IPS-18c (cell line): ENCODE data around the gene MBD4.
"Not testable (repeated sequence)": the region's sequence is repeated elsewhere in the genome, so short reads cannot be mapped to it uniquely, and the experiment has no call there.

Experiments used
- H3K4me3 ChIP-seq: 2 replicates; pipeline ENCODE4 v1.7.0; 2013; ENCODE audit warnings: low read depth, mild to moderate bottlenecking, low read length, moderate library complexity; ENCODE audit not compliant: insufficient read depth
- H3K9me3 ChIP-seq: one replicate; pipeline ENCODE4 v1.6.1; 2013; ENCODE audit warnings: mild to moderate bottlenecking, low read length, moderate library complexity; ENCODE audit not compliant: control insufficient read depth, insufficient read depth

The MBD4 gene

DNA sequence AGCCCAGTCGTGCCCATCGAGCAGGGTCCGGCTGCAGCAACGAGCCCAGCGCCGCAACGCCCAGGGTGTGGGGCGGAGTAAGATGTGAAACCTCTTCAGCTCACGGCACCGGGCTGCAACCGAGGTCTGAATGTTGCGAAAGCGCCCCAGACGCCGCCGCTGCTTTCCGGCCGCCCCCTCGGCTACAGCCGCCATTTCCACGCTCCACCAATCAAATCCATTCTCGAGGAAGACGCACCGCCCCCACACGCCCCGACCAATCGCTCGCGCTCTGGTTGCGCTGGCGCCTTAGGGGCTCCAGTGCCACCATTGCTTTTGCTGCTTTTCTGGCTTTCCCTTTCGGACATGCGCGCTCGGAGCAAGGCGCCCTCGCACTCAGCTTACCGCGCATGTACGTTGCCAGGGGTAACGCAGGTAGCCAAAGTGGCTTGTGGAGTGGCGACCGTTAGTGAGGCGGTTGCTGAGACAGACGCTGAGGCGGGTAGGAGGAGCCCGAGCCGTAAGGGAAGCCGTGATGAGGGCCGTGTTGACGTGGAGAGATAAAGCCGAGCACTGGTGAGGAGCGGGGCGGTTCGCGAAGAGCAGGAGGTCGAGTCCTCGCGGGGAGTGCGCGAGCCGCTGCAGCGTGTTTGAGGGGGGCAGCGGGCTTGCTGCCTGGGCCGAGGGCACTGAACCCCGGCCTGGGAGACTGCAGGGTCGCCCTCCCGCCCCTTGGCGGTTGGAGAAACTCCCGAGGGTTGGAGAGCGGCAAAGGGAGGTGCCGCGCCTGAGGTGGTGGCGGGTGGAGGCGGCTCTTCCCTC is at the start of gene MBD4, which contains the start of gene IFT122:
Gene MBD4, minus strand, starts transcription at position 132 of the 801 bp plus-strand sequence. Its CDS starts 115 bp downstream, at position 17.
Gene IFT122, plus strand, starts transcription at position 408 of the 801 bp plus-strand sequence. Its CDS starts 107 bp downstream, at position 515.
- H3K4me3 ChIP-seq: peak within 1 kb of the TSS; percentile 98
- H3K9me3 ChIP-seq: no peaks in the 10 kb centered on the region

- not testable (repeated sequence) for H3K4me3 ChIP-seq, H3K9me3 ChIP-seq
Observed at GRCh38 chr3:129489258-129489657, 49.5 kb upstream of the MBD4 start.

DNA sequence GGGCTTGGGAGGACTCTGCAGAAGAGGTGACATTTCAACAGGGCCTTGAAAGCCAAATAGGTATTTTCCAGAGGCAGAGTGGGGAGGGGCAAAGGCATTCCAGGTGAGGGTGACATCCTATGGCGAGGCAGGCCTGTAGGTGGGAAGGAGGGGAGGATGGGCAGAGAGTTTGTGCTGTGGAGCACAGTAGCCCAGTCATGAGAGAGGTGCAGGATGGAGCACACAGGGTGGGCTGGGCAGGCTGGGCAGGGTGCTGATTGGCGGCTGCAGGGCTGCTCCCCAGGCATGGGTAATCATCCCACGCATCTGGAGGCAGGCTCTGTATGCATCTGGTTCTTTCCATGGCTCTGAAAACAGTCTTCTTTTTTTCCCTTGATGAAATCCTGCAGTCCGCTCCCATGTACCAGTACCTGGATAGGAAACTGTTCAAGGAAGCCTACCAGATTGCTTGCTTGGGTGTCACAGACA is 48.2 kb upstream of the MBD4 start:
- not testable (repeated sequence) for H3K4me3 ChIP-seq, H3K9me3 ChIP-seq

- H3K4me3 ChIP-seq: no peak overlapping the region
- peaks cover 2% of the 10 kb centered on the region for H3K9me3 ChIP-seq
Observed at GRCh38 chr3:129487183-129487867, 47.6 kb upstream of the MBD4 start.

- H3K4me3 ChIP-seq: no peak overlapping the region
- no peaks in the 10 kb centered on the region for H3K9me3 ChIP-seq
Observed at GRCh38 chr3:129486664-129487035, 46.9 kb upstream of the MBD4 start.

- no peaks in the 10 kb centered on the region for H3K9me3 ChIP-seq
- no peak overlapping the region for H3K4me3 ChIP-seq
Observed at GRCh38 chr3:129485721-129486663, 46.2 kb upstream of the MBD4 start.

DNA sequence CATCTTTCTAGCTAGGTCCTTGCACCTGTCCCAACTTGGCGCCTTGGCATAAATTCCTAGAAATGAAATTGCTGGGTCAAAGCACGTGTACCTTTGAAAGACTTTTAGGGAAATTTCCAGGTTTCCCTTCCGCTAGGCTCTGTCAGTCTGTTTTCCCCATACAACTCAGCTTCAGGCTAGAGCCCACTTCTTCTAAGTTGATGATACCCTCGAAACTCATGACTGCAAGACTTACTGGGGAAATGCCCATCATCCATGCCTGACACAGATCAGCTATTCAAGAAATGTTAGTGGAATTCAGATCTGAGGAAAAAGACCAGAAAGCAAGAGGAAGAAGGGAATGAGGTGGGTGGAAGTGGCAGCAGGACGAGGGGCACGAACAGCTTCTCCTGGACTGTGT is 45.4 kb upstream of the MBD4 start:
- not testable (repeated sequence) for H3K9me3 ChIP-seq, H3K4me3 ChIP-seq

DNA sequence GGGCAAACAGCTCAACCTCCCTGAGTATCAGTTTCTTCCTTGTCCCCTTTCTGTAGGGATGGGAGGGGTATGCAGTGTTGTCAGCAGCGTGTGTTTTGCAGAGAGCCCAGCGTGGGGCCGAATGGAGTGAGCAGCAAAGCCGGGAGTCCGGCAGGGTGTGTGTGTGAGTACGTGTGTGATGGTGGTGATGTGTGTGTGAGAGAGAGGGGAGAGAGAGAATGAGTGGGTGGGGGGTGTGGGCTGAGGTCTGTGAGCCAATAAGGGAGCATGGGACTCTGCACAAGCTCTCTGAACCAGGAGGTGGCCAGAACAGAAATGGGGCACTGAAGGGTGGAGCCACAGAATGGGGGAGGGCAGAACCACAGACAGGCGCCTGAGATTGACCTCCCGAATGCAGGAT is 44.1 kb upstream of the MBD4 start:
- Histone ChIP-seq H3K4me3 (no peak overlapping the region), H3K9me3 (no peaks in the 10 kb centered on the region)

DNA sequence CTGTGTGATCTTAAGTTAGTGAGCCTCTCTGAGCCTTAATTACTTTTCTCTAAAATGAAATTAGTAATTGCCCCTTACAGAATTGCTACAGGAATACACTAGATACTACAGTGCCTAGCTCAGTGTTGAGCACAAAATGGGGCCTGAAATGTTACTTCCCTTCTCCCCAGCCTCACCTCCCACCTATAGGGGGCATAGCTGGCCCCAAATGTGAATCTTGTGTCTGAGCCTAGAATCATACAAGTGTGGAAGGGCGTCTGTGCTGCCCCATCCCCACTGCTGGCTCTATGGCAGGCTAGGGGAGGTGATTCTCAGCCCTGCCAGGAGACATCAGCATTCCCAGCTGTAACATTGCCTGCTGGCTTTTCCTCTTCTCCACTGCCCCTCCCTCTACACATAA is 43.0 kb upstream of the MBD4 start:
- Histone ChIP-seq H3K9me3 (no peaks in the 10 kb centered on the region), H3K4me3 (no peak overlapping the region)

DNA sequence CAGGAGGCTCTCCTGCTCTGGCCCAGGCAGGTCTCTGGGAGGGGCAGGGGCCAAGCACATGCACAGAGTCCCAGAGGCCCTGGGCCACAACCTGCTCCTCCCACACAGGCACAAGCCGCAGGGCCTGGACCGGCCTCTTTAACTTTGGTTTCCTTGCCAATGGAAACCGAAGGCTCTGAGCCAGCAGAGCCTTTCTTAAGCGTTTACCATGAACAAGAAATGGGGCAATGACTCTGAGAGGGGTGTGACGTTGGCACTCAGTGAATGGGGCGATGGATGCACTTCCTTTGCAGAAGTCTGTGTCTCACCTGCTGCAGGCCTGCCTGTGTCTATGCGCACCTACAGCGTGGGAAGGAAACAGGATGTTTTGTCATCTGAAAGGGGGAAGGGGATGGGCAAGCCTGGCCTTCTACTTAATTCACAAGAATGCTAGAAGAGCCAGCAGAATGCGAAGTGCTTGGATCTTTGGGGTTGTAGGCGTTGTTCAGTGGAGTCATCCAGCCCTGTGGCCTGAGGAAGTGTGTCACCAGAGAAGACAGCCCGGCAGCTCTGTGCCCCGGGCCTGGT is 42.1 kb upstream of the MBD4 start:
- no peak overlapping the region for H3K4me3 ChIP-seq
- no peaks in the 10 kb centered on the region for H3K9me3 ChIP-seq

GRCh38 chr3:129481225-129481765 is 41.5 kb upstream of the MBD4 start:
- H3K4me3 ChIP-seq, H3K9me3 ChIP-seq: not testable (repeated sequence)

DNA sequence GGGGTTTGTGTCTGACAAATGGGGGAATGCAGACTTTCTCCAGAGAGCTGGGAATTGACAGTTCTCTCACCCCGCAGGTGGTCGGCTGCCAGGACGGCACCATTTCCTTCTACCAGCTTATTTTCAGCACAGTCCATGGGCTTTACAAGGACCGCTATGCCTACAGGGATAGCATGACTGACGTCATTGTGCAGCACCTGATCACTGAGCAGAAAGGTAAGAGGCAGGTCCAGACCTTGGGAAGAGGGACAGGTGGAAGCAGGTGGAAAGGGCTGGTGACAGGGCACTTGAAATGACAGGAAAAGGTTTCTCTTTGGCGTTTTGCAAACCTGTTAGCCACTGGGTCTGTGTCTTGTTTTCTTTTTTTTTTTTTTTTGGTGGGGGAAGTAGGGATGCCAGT is 36.8 kb upstream of the MBD4 start:
- no peak overlapping the region for H3K4me3 ChIP-seq
- H3K9me3 ChIP-seq: no peaks in the 10 kb centered on the region

DNA sequence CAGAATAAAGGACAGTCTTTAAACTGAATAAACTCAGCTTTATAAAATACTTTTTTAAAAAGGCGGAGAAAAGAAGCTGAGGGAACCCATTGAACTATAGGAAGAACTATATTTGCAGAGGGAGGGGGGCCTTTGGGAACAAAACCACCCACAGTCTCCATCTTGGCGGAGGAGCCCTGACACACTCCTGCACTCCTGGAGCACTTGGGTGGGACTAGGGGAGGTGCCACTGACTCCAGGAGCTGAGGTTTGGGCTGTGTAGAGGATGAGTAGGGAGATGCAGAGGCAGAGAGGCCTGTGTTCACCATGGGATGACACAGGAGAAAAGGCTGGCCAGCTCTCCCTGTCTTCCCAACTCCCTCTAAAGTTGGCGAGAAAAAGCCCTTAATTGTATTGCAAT is 36.1 kb upstream of the MBD4 start:
- Histone ChIP-seq H3K4me3 (no peak overlapping the region), H3K9me3 (no peaks in the 10 kb centered on the region)

DNA sequence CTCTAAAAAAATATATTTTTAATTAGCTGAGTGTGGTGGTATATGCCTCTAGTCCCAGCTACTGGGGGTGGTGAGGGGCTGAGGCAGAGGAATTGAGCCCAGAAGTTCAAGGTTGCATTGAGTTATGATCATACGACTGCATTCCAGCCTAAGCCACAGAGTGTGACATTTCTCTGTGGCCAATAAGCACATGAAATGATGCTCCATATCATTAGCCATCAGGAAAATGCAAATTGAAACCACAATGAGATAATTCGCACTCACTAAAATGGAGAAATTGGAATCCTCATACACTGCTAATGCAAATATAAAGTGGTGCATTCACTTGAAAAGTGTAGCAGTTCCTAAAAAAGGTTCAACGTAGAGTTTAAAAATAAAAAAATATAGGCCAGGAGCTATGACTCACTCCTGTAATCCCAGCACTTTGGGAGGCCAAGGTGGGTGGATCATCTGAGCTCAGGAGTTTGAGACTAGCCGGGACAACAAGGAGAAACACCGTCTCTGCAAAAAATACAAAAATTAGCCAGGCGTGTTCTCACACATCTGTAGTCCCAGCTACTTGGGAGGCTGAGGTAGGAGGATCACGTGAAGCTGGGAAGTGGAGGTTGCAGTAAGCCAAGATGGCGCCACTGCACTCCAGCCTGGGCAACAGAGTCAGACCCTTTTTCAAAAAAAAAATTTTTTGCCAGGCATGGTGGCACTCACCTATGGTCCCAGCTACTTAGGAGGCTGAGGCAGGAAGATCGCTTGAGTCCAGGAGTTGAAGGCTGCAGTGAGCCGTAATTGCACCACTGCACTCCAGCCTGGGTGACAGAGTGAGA is 35.4 kb upstream of the MBD4 start:
- H3K9me3 ChIP-seq: no peaks in the 10 kb centered on the region
- no peak overlapping the region for H3K4me3 ChIP-seq

DNA sequence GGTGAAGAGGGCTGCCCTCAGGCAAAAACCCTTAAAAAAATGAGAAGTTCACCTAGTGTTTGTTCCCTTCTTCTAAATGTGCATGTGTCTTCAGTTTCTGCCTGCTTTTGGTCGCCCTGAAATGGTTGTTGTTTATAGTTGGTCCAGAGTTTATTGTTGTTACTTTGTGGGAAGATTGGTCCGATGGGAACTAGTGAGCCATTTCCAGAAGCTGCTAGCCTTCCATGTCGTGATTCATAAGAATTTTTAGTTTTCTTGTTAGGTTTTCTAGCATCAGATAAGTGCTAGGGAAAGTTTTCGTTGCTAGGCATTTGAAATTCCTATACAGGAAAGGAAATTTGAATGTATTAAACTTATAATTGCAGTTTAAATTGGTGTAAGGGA is 34.0 kb upstream of the MBD4 start:
- H3K9me3 ChIP-seq: no peaks in the 10 kb centered on the region
- no peak overlapping the region for H3K4me3 ChIP-seq

DNA sequence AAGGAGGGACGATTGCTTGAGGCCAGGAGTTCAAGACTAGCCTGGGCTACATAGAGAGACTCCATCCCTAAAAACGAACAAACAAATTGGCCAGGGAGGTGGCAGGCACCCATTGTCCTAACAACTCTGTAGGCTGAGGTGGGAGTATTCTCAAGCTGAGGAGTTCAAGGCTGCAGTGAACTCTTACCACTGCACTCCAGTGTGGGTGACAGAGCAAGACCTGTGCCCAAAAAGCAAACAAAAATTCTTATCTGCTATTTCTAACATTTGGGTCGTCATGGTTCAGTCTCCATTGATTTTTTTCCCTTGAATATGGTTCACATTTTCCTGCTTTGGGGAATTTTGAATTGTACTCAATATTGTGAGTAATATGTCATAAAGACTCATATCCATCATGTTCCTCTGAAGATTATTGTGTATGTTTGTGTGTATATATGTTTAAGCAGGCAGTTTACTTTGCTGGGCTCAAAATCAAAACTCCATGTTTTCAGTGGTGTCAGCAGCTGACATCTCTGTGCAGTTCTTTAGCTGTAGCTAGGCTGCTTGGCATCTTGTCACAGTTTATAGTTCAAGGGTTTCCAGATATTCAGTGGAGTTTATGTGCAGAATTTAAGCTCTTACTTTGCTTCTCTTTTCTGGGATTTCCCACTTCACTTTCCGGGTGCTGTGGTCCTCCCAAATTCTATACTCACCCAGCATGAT is 33.5 kb upstream of the MBD4 start:
- Histone ChIP-seq H3K9me3 (no peaks in the 10 kb centered on the region), H3K4me3 (no peak overlapping the region)
